ENCODE data around the gene CXorf65.

DNA sequence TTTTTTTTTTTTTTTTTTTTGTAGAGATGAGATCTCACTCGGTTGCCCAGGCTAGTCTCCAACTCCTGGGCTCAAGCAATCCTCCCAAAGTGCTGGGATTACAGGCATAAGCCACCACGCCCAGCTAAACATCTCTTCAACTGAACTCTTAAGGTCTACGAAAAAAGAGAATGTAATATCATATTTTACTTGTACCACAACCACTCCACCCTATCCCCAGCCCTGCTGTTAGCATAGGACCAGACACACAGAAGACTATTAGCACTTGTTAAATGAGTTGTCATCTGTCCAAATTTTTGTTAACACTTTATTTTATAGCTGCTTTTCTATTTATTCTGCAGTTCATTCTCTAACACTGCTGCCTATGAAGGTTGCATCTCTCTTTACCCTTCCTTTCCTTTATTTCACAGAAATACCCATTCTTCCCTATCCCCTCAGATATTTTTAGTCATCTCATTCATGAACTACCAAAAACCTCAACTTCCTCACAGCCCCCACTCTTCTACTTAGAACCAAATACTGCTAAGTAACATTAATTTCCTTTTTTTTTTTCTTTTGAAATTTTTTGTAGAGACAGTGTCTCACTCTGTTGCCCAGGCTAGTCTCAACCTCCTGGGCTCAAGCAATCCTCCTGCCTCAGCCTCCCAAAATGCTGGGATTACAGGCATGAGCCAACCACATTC lies 48.6 kb downstream of the CXorf65 start:
- TF ChIP-seq, protein P1, sequence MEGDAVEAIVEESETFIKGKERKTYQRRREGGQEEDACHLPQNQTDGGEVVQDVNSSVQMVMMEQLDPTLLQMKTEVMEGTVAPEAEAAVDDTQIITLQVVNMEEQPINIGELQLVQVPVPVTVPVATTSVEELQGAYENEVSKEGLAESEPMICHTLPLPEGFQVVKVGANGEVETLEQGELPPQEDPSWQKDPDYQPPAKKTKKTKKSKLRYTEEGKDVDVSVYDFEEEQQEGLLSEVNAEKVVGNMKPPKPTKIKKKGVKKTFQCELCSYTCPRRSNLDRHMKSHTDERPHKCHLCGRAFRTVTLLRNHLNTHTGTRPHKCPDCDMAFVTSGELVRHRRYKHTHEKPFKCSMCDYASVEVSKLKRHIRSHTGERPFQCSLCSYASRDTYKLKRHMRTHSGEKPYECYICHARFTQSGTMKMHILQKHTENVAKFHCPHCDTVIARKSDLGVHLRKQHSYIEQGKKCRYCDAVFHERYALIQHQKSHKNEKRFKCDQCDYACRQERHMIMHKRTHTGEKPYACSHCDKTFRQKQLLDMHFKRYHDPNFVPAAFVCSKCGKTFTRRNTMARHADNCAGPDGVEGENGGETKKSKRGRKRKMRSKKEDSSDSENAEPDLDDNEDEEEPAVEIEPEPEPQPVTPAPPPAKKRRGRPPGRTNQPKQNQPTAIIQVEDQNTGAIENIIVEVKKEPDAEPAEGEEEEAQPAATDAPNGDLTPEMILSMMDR (conservative IDR thresholded peaks at IDR 0.05; ENCODE audit: low read depth, low read length), result no peak
- TF ChIP-seq EZH2 (IDR thresholded peaks at IDR 0.05; ENCODE audit: borderline replicate concordance, low read depth, low read length, poor library complexity, severe bottlenecking), result no peak

All from A673 (cell line).